ENCODE results near the gene KCNJ6.

KCNJ6 gene

DNA sequence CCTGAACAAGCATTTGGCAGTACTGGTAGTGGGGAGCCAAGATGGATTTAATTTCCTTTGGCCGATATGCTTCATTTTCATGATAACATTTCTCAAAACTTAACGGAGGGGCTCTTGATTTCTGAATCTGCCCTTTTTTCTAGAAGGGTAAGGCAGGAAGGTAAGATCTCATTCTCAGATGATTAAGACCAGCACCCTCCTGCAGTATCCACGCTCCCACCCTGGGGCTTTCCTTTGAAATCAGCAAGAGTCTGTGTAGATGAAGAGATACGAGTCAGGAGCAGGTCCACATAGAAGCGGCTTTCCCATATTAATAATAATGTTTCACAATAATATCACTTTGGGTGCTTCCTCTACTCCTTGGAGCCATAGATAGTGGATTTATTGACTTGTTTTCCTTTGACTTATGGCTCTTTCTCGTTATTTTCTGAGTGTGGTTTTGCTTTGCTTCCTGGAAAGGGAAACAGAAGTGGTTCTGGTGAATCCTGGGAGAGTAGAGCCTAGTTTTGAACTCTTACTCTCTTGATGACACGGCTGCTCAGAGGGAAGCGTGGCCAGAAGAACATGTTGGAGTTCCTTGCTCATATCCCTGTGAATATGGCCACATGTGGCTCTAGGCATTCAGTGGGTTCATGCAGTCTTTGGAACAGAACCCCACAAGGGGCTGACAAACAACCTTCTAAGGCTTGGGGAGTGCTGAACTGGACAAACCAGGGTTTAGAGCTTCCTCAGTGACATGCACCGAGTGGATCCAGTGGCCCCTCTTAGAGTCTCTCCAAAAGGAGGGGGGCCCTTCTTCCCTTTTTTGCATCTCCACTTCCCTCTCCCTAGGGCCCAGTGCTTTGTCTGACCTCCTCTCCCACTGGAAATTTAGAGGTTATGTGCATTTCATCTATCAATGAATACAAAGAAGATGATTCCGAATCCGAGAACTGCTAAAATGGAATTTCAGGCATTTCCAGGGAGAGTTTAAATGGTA, 354.0 kb downstream of the KCNJ6 start:
- TF ChIP-seq, protein P1, sequence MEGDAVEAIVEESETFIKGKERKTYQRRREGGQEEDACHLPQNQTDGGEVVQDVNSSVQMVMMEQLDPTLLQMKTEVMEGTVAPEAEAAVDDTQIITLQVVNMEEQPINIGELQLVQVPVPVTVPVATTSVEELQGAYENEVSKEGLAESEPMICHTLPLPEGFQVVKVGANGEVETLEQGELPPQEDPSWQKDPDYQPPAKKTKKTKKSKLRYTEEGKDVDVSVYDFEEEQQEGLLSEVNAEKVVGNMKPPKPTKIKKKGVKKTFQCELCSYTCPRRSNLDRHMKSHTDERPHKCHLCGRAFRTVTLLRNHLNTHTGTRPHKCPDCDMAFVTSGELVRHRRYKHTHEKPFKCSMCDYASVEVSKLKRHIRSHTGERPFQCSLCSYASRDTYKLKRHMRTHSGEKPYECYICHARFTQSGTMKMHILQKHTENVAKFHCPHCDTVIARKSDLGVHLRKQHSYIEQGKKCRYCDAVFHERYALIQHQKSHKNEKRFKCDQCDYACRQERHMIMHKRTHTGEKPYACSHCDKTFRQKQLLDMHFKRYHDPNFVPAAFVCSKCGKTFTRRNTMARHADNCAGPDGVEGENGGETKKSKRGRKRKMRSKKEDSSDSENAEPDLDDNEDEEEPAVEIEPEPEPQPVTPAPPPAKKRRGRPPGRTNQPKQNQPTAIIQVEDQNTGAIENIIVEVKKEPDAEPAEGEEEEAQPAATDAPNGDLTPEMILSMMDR (IDR thresholded peaks at IDR 0.05): no peak

DNA sequence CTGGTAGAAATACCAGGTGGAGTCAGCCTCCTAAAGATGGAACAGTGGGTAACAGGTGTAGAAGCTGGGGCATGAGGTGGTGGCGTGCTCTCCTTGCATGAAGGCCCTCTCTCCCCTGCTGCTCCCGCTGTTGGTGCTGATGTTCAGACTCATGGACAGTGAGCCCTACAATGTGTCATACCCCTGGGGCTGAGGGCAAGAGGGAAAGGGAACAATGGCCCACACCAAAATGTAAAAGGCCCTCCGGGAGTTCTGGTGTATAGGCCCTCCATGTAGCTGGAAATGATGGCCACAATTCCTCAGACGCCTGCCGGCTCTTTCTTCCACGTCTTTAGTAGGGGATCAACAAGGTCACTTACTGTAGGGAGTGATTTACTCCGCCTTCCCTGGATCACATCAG, 354.8 kb downstream of the KCNJ6 start:
- TF ChIP-seq, protein P1 (IDR thresholded peaks at IDR 0.05): no peak

DNA sequence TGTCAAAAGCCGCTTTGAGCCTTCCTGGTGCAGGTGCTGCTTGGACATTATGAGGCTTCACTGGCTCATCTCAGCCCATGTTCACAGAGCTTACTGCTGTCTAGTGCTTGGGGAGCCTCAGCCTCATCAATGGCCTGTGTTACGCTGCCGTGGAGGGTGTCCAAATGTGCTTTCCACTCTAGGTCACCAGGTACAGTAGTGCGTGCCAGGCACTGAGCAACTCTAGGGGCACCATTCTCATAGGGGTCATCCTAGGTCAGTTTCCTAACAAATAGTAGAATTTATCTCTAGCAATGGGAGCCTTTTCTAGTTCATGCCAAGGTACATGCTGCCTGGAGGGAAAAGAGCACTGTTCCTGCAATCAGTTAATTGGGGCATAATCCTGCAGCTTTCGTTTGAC, 355.9 kb downstream of the KCNJ6 start:
- TF ChIP-seq, protein P1 (IDR thresholded peaks at IDR 0.05): no peak

DNA sequence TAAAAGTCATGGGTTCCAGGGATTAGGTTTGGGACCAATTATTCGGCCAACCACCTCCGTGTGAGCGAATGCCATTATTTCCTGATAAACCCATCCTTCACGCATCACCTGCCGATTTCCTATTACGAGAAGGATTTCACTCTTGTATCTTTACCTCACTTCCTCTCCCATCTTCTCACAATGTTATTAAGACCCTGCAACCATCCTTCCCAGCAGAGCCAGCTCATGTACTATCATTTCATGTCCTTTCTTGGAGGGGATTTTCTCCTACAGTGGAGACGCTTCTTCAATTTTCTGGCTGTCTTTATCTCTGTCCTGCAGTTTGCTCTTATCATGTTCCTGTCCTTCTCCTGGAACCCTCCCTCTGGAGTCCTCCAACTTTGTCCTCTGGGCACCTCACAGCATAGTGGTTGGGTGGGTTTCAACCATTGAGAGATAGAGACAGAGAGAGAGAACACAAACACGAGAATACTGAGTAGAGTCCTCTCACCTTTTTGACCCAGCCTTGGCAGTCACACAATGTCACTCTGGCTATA, 357.5 kb downstream of the KCNJ6 start:
- TF ChIP-seq, protein P1 (IDR thresholded peaks at IDR 0.05): no peak

Data from LNCAP (cell line).